Activated CD4-positive, alpha-beta T cell treated with anti-CD3 and anti-CD28 coated beads for 36 hours (primary cell): Measurements from ENCODE around the gene NAV2. TPM values are rescaled to one million over a fixed set of nuclear protein-coding genes. Genes with fewer than 3 reads are reported as not detected.

ENCODE experiments used
- ATAC-seq: fragments of 200-7000 bp; cut with Tn5 transposase; one replicate; pipeline ENCODE4 v1.10.0; 2021; ENCODE audit warnings: mild to moderate bottlenecking, moderate library complexity
- CTCF ChIA-PET: fragments of 350-600 bp; sonication (Branson Sonifier 250); formaldehyde crosslinking; loops from one replicate; lab custom pipeline; 2021; ENCODE audit warnings: antibody characterized with exemption; lab: Charles Lee
- POLR2A ChIA-PET: fragments of 350-600 bp; sonication (Branson Sonifier 250); formaldehyde crosslinking; loops from one replicate; lab custom pipeline; 2021; ENCODE audit warnings: antibody characterized with exemption, inconsistent platforms; lab: Charles Lee
- DNase-seq: peaks from one replicate; pipeline ENCODE4 v3.0.0-alpha.2; 2020
- H3K27ac Mint-ChIP-seq: one replicate; pipeline ENCODE4 v1.8.0; 2021; ENCODE audit warnings: mixed read lengths
- H3K27me3 Mint-ChIP-seq: one replicate; pipeline ENCODE4 v1.8.0; 2021; ENCODE audit warnings: mixed read lengths
- H3K36me3 Mint-ChIP-seq: one replicate; pipeline ENCODE4 v1.8.0; 2021; ENCODE audit warnings: low read depth, mixed read lengths
- H3K4me1 Mint-ChIP-seq: one replicate; pipeline ENCODE4 v1.8.0; 2021; ENCODE audit warnings: mixed read lengths
- H3K4me3 Mint-ChIP-seq: one replicate; pipeline ENCODE4 v1.8.0; 2021; ENCODE audit warnings: mild to moderate bottlenecking, moderate library complexity, mixed read lengths
- H3K9me3 Mint-ChIP-seq: one replicate; pipeline ENCODE4 v1.8.0; 2021; ENCODE audit warnings: low read depth, mixed read lengths
- intact Hi-C, 2 experiments: fragments of 100-400 bp; cut with DNase I in 1 of 2; cut with micrococcal nuclease in 1 of 2; formaldehyde crosslinking; loops; one replicate each; pipeline versions ENCODE4 v1.14.2 to v1.15.1; 2022 to 2024; cut with DNase I, micrococcal nuclease
- total RNA-seq, 2 experiments: library from RNA; stranded (reverse); gene quantifications; one replicate each; pipeline ENCODE4 v1.2.3, GENCODE V29; 2021

Gene NAV2
- total RNA-seq, 2 experiments from 2014 or later = 0.54 to 0.55 TPM

DNA sequence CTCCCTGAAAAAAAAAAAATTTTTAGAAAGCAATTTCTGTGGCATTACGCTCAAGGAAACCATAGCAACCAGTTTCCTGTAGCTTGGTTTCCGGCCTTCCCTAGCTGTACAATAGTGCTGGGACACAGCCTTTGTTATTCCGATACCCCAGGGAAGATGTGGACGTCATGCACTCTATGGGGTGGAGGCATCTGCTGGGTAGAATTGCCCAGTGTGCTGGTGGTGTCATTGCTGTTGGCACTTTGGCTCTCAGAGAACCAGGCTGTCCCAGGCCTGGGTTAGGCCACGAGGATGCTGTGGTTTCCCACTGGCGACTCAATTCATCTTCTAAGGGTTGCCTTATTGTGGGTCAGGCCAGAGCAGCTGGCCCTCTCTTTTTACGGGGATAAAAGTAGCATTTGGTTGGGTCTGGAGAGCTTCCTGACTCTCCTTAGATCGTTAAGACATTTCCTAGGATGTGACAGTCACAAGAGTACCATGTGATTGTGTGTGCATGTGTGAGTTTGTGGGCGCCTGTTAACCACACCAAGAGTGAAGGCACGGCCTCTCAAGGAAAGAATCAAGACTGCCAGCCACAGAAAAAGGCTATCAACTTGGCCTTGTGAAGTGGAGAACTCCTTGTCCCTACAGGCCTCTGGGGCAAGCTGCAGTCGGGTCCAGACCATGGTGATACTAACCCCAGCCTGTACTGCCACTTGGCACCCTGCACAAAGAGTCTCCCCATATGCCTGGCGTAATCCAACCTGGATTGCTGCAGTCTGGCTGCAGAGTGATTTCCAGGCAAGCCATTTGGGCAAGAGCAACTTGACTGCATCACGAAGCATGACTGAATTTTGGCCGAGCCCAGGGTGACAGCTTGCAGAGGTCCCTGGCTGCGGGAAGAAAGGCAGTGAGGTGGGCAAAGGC is 35.9 kb upstream of the NAV2 start:
- DNase-seq = no peak
- Mint-ChIP-seq H3K4me3 (no peak overlapping the region), H3K9me3 (no peaks in the 10 kb centered on the region), H3K27me3 (peaks cover 8% of the 10 kb centered on the region), H3K4me1 (peaks cover 7% of the 10 kb centered on the region), H3K36me3 (no peaks in the 10 kb centered on the region), H3K27ac (no peak overlapping the region)
- intact Hi-C loops = no loop called here
- CTCF ChIA-PET = no interaction called here
- POLR2A ChIA-PET = no interaction called here
- no peak for ATAC-seq

DNA sequence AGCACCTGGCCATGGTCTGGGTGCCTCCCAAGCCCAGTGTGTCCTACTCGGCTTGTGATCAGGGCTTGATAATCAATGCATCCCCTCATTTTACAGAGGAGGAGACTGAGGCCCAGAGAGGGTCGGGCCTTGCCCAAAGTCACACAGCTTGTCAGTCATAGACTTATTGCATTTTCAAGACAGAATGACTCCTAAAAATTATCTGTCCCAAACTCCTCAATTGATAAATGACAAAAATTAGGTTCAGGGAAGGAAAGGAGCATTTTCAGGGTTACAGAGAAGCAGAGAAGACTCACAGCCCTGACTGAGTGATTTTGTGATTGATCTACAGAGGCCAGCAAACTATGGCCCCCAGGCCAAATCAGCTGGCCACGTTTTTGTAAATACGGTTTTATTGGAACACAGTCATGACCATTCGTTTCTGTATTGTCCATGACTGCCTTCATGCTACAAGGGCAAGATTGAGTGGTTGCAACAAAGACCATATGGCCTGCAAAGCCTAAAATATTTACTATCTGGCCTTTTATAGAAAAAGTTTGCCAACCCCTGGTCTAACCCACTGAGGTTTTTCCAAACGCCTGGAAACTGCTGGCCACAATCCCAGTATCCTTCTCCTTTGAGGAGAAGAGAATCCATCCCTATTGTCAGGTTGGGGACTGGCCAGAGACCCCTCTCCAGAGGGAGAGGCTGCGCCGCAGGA is 35.1 kb upstream of the NAV2 start:
- H3K4me1 Mint-ChIP-seq = peaks cover 7% of the 10 kb centered on the region
- ATAC-seq (no peak), DNase-seq (no peak)
- intact Hi-C loops = no loop called here
- CTCF ChIA-PET = no interaction called here
- POLR2A ChIA-PET = no interaction called here
- no peaks in the 10 kb centered on the region for H3K36me3 Mint-ChIP-seq
- H3K4me3 Mint-ChIP-seq = no peak overlapping the region
- H3K27ac Mint-ChIP-seq = no peak overlapping the region
- H3K9me3 Mint-ChIP-seq = no peaks in the 10 kb centered on the region
- H3K27me3 Mint-ChIP-seq = peaks cover 8% of the 10 kb centered on the region

DNA sequence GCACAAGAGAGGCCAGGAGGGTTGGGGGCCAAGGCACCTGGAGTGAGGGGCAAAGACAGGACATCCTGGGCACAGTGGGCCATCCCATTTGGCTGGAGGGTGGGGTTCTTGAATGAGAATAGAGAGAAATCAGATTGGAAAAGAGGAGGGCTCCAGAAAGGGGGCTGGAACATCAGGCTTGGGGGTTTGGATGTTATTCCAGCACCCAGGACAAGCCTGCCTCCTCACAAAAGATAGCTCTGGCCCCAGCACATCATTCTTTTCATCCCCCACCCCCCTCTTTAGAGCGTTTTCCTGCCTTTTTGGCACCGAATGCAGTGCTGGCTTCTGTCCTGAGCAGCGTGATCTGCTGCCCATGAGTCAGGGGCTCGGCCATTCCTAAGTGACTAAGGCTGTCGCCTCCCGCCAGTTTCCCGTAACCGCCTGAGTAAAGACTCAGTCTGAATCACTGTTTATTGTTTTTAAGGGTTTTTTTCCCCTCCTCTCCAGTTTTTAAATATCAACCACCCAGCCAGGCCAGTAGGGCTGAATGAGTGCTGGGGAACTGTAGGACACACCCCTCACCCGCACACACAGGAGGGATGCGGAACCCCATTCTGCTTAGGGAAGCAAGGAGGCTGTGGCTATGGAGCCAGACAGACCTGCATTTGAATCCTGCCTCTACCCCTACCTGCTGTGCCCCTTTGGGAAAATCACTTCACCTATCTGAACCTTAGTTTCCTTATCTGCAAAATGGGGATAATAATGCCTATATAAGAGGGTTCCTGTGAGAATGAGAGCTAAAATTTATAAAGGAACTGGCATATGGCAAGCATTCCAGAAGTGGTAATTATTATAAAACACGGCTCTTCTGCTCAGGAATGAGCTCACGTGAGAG is 32.4 kb upstream of the NAV2 start:
- DNase-seq (no peak), ATAC-seq (no peak)
- intact Hi-C loops = no loop called here
- Mint-ChIP-seq H3K4me1 (peaks cover 7% of the 10 kb centered on the region), H3K27ac (no peak overlapping the region), H3K27me3 (peaks cover 5% of the 10 kb centered on the region), H3K9me3 (no peaks in the 10 kb centered on the region), H3K36me3 (no peaks in the 10 kb centered on the region), H3K4me3 (no peak overlapping the region)
- POLR2A ChIA-PET = interaction anchor here (0.5 kb wide), 1 partner anchor 12 kb away, joined by 5 read pairs; no protein-coding TSS in a partner anchor
- CTCF ChIA-PET = no interaction called here

DNA sequence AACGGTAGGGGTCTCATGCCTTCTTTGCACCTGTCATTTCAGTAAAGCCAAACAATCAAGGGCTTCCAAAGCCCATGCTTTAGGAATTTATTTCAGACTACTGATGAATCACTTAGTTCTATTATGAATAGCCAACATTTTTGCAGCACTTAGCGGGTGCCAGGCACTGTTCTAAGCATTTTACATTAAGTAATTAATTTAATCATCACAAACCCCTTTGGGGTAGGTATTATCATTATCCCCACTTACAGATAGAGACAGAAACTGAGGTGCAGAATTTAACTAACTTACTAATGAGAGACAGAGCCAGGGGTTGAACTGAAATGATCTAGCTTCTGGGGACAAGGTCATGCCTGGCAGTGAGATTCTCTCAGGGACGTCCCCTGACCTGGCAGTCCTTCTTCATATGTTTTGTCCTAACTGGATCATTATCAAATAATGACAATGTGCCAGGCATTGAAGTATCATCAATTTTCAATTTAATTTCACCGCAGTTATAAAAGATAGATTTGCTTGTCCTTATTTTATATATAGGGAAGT is 31.7 kb upstream of the NAV2 start:
- no peak overlapping the region for H3K27ac Mint-ChIP-seq
- H3K4me1 Mint-ChIP-seq = peaks cover 7% of the 10 kb centered on the region
- ChIA-PET CTCF (no interaction called here), POLR2A (interaction anchor here (0.5 kb wide), 1 partner anchor 12 kb away, joined by 5 read pairs; no protein-coding TSS in a partner anchor)
- peaks cover 4% of the 10 kb centered on the region for H3K27me3 Mint-ChIP-seq
- no peaks in the 10 kb centered on the region for H3K9me3 Mint-ChIP-seq
- H3K4me3 Mint-ChIP-seq = no peak overlapping the region
- no peak for DNase-seq
- no peak for ATAC-seq
- H3K36me3 Mint-ChIP-seq = no peaks in the 10 kb centered on the region
- intact Hi-C loops = no loop called here

DNA sequence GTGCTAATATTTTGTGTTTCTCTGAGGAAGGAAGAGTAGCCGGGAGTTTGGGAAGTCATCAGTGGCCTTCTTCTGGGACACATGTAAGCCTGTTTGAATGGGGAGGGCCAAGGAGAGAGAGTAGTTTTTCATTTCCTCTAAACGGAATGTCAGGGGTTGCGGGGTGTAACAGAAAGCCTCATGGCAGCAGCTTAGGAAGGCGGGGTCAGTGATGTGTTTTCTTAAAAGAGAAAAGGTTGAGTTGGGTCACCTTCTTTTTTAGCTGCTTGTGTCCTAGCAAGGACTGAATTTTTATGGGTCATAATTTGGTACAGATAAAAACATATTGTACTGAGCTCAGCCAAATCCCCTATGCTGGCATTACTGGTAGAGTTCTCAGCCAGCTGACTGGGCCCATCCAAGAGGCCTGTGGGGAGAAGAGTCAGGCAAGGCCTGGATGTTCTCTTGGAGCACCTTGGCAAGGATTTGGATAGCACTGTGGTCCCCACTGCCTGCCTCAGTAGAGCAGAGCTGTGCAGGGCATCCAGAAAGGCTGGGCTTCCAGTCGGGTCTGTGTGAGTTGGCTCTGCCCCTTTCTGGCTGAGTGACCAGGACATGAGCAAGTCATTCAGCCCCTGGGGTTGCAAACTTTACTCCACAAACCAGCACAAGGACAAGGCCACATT is 29.4 kb upstream of the NAV2 start:
- CTCF ChIA-PET = interaction anchor here (0.6 kb wide), 2 partner anchors 388 to 1051 kb away, joined by 3 read pairs; no protein-coding TSS in a partner anchor
- POLR2A ChIA-PET = no interaction called here
- Mint-ChIP-seq H3K36me3 (no peaks in the 10 kb centered on the region), H3K27me3 (peaks cover 4% of the 10 kb centered on the region), H3K4me3 (no peak overlapping the region), H3K27ac (no peak overlapping the region), H3K9me3 (no peaks in the 10 kb centered on the region), H3K4me1 (no peaks in the 10 kb centered on the region)
- ATAC-seq (no peak), DNase-seq (no peak)
- intact Hi-C loops = no loop called here

DNA sequence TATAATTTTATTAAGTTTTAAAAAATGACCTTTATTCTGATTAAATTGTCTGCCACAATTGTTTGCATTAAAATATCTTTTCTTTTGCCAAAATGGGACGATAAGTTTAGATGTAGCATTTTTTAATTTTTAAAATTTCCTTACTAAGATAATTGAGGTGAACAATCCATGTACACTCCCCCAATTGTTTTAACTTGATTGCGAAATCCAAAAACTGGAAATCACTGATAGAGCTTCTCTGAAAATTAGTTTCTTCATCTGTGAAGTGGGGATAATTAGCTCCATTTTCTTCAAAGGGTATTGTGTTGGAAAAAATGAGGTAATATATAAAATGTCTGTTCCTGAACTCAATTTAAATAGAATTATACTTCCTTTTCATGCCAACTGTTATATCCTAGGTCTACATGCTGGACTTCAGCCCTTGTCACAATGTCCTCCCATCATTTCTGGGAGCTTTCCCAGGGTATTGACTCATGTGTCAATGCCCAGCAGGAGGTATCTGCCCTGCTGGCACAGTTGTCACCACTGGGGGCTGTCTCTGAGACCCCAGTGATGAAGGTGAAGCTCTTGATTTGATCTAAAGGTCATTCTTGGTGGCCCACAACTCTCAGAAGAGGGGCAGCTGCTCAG is 28.7 kb upstream of the NAV2 start:
- ATAC-seq = no peak
- Mint-ChIP-seq H3K27ac (no peak overlapping the region), H3K4me3 (no peak overlapping the region), H3K9me3 (no peaks in the 10 kb centered on the region), H3K27me3 (peaks cover 4% of the 10 kb centered on the region), H3K4me1 (no peaks in the 10 kb centered on the region), H3K36me3 (no peaks in the 10 kb centered on the region)
- intact Hi-C loops = no loop called here
- DNase-seq = no peak
- ChIA-PET CTCF (interaction anchor here (0.6 kb wide), 2 partner anchors 388 to 1052 kb away, joined by 3 read pairs; no protein-coding TSS in a partner anchor), POLR2A (no interaction called here)

DNA sequence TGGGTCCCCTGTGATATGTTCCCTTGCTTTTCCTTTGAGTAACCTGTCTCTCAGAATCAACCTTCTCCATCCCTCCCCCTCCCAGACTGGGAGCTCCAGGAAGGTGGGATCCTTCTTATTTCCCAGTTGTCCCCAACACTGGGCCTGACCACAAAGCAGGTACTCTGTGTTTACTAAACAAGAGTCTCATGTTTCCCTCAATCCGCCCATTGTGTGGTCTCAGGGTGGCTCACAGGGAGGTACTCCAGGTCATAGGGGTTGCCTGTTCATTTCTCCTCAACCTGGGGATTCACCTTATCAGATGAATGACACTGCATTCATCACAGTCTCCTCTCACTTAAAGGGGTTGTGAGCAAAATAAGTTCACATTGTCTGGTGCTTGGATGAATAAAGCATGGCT is 26.4 kb upstream of the NAV2 start:
- POLR2A ChIA-PET = no interaction called here
- Mint-ChIP-seq H3K4me1 (no peaks in the 10 kb centered on the region), H3K36me3 (no peaks in the 10 kb centered on the region), H3K27ac (no peak overlapping the region), H3K4me3 (no peak overlapping the region), H3K9me3 (no peaks in the 10 kb centered on the region), H3K27me3 (peaks cover 4% of the 10 kb centered on the region)
- DNase-seq (no peak), ATAC-seq (no peak)
- CTCF ChIA-PET = interaction anchor here (0.6 kb wide), 1 partner anchor 157 kb away, joined by 3 read pairs; no protein-coding TSS in a partner anchor
- intact Hi-C loops = no loop called here

DNA sequence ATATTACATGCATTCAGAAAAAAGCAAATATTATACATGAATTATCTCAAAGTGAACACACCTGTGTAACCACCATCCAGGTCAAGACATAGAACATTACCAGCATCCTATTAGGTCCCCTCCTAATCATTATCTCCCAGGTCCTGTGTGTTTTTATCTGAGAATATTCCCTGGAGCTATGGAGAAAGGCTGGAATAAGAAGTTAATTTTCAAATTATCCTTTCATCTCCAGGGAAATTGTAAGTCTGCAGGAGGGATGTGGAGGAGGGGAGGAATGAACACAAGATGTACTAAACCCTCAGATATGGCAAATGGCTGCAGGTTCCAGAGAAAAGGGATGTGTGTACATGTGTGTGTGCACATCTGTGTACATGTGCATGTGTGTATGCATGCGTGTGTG is 25.2 kb upstream of the NAV2 start:
- Mint-ChIP-seq H3K36me3 (no peaks in the 10 kb centered on the region), H3K27ac (no peak overlapping the region), H3K4me1 (no peaks in the 10 kb centered on the region), H3K9me3 (no peaks in the 10 kb centered on the region), H3K4me3 (no peak overlapping the region), H3K27me3 (peaks cover 4% of the 10 kb centered on the region)
- ATAC-seq = no peak
- POLR2A ChIA-PET = no interaction called here
- no peak for DNase-seq
- intact Hi-C loops = no loop called here
- CTCF ChIA-PET = interaction anchor here (0.7 kb wide), 1 partner anchor 134 kb away, joined by 4 read pairs; no protein-coding TSS in a partner anchor

DNA sequence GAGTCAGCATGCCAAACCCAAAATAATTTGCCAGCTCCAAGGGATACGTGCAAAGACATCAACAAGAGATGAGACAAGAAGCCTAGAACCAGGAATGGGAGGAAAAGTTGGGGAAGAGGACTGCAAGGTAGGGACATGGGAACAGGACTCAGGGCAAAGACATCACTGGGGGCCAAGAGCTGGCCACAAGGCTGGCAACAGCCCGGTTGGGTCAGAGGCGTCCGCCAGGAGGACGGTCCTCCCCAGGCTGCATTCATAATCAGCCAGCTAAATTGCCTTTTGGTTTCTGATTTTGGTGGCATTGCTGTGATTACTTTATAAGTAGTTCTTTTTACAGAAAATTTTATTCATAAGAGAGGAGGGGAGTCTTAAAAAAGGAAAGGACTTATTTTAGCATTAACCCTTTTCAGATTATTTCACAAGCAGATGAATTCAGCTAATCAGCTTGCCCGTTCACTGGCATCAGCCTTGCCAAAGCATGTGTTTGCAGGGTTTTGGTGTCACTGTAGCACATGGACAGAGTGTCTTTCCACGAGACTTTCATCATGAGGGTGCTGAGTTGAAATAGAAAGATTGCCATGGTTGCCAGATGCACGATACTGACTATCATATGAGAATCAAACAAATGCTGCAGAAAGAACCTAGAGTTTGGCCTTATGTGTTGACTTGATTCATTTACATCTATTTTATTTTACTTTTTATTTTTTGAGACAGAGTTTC is 23.2 kb upstream of the NAV2 start:
- CTCF ChIA-PET = no interaction called here
- intact Hi-C loops = no loop called here
- no peaks in the 10 kb centered on the region for H3K4me1 Mint-ChIP-seq
- POLR2A ChIA-PET = no interaction called here
- H3K36me3 Mint-ChIP-seq = no peaks in the 10 kb centered on the region
- DNase-seq (no peak), ATAC-seq (no peak)
- no peak overlapping the region for H3K4me3 Mint-ChIP-seq
- H3K9me3 Mint-ChIP-seq = no peaks in the 10 kb centered on the region
- peaks cover 4% of the 10 kb centered on the region for H3K27me3 Mint-ChIP-seq
- H3K27ac Mint-ChIP-seq = no peak overlapping the region

DNA sequence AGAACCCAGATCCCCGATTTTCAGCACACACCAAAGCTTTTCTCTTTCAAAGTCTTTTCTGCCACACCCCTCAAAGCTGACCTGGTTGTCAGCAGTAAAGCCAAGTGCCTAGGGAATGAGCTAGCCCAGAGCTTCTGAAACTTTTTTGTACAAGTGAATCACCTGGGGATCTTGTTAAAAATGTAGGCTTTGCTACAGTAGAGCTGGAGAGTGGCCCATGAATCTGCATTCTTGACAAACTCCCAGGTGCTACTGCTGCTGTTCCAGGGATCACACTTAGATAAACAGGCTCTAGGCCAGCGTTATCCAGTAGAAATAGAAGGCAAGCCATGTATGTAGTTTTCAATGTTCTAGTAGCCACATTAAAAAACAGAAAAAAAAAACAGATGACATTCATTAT is 21.8 kb upstream of the NAV2 start:
- Mint-ChIP-seq H3K4me1 (no peaks in the 10 kb centered on the region), H3K9me3 (no peaks in the 10 kb centered on the region), H3K4me3 (no peak overlapping the region), H3K27ac (no peak overlapping the region), H3K27me3 (peaks cover 4% of the 10 kb centered on the region), H3K36me3 (no peaks in the 10 kb centered on the region)
- no peak for DNase-seq
- no peak for ATAC-seq
- ChIA-PET POLR2A (no interaction called here), CTCF (interaction anchor here (0.6 kb wide), 1 partner anchor 728 kb away, joined by 3 read pairs; no protein-coding TSS in a partner anchor)
- intact Hi-C loops = no loop called here
